GM19025 (cell line): ENCODE data around the gene APOH.
"Not testable (repeated sequence)": the region's sequence is repeated elsewhere in the genome, so short reads cannot be mapped to it uniquely, and the experiment has no call there.

Experiments
- ATAC-seq: cut with Tn5 transposase; IDR thresholded peaks from one replicate; pipeline ENCODE4 v1.9.1; 2021; ENCODE audit warnings: mild to moderate bottlenecking, low read depth, moderate library complexity; ENCODE audit not compliant: unreplicated experiment

Gene APOH, protein sequence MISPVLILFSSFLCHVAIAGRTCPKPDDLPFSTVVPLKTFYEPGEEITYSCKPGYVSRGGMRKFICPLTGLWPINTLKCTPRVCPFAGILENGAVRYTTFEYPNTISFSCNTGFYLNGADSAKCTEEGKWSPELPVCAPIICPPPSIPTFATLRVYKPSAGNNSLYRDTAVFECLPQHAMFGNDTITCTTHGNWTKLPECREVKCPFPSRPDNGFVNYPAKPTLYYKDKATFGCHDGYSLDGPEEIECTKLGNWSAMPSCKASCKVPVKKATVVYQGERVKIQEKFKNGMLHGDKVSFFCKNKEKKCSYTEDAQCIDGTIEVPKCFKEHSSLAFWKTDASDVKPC

DNA sequence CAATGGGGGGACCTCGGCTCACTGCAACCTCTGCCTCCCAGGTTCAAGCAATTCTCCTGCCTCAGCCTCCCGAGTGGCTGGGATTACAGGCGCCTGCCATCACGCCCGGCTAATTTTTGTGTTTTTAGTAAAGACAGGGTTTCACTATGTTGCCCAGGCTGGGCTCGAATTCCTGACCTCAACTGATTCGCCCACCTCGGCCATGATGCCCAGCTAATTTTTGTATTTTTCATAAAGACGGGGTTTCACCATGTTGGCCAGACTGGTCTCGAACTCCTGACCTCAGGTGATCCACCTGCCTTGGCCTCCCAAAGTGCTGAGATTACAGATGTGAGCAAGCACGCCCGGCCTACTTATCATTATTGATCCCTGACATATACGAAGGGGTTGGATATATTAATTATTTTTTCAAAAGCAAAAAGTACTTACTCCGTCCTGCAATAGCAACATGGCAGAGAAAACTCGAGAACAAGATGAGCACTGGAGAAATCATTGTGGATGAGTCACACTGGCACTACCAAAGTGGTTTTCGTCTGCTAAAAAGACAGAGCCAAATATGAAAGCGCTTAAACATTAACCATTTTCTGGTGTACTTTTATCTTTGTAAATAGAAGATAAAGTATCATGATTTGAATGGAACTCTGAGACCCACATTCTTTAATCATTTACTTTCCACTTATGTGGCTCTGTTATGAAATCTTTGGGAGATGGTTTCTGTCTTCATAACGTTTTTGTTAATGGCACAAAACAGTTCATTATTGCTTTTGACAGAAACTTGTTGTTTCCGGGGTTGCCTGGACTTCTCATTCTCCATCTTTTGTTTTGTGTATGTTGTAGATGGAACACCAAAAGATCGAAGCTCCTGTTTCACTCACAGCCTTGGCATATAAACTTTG, at the start of gene APOH:
TSS of gene APOH (minus strand) at position 529 of the 896 bp plus-strand sequence. CDS start at position 493, 36 bp downstream.
- ATAC-seq: no peak

DNA sequence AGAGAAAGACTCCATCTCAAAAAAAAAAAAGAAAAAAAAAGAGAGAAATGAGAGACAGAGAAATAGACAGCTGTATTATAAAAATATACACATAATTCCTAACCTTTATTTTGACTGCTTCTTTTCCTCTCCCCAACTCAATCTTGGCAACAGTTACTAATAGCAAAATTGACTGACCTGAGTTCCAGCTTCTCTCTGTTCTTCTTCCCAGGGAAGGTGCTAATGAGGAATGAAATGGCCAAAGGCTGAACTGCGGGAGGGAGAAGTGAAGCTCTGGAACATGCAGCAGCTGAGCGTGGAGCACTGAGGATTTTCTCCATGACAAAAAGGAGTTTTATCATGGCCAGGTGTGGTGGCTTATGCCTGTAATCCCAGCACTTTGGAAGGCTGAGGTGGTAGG, 48.0 kb upstream of the APOH start:
- ATAC-seq: no peak

DNA sequence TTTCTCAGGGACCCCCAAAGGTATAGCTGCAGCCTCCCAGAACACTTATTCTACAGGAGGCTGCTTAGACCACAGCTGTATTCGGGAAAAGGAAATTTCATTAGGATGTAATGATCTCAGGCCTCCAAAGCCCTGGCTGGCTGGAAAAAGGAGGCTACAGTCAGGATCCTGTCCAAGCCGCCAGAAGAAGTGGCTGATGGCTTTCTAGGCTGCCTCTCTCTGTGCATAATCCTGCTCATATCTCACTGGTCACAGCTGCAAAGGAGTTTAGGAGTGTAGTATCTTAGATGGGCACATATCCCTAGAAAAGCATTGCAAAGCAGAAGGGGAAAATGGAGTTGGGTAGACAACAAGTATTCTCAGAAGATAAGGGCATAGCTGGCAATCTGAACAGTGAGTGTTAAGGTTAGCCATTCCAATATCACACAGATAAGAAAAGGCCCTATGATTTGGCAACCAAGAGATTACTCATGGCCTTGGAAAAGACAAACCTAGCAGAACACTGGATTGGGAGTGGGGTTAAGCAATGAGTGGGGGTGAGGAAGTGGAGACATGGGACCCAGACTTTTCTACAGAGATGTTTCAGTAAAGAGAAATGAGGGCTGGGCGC, 47.2 kb upstream of the APOH start:
- no peak for ATAC-seq

DNA sequence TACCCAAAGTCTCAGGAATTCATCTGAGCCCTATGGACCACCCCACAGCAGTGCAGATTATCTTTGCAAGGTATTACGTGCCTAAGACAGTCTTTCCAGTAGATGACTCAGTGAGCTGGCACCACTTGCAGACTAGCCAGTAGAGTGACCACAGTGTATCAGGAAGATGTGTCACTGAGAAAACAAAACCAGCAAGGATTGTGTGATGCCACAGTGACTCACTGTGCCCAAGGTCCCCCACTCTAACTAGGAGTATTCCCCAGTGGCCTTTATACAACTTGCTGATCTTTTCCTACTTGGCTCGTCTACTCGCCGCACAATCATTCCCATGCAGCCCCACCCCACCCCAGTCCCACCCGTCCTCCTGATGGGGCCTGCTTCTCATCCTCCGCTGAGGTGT, 46.4 kb upstream of the APOH start:
- ATAC-seq: no peak

DNA sequence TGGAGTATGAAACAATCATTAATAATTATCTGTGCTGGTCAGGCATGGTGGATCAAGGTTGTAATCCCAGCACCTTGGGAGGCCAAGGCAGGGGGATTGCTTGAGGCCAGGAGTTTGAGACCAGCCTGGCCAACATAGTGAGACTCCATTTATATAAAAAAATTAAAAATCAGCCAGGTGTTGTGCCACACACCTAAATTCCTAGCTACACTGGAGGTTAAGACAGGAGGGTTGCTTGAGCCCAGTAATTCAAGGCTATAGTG, 44.3 kb upstream of the APOH start:
- no peak for ATAC-seq

DNA sequence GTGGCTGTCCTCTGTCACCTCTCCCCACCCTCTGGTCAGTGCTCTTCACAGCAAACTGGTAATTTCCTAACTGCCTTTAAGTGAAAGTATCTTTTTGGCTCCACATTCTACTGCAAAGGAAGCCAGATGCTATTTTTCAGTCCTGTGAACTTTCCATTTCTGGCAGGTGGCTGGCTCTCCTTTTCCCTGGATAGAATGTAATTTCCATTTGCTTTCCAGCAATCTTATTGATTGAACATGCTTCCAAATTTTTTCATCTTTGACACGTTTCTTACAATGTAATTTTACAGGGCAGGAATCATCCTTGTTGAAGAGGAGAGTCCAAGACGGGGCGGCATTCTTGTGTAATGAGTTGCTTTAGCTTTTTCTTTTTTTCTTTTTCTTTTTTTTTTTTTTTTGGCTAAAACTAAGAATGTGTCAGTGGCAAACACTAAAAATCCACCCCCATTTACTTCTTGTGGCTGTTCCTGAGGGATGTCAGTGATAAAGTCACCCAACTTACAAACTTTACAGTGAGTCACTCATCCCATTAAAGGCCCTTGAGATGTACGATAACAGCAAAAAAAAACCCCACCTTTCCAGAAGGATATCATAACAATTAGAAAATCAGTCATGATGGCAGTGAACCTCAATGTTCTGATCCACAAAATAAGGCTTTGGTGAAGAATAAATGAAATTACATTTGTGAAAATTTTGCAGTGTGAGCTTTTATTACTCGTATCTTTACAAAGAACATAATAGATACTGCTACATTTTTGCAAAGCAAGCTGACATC, 43.8 kb upstream of the APOH start:
- no peak for ATAC-seq

DNA sequence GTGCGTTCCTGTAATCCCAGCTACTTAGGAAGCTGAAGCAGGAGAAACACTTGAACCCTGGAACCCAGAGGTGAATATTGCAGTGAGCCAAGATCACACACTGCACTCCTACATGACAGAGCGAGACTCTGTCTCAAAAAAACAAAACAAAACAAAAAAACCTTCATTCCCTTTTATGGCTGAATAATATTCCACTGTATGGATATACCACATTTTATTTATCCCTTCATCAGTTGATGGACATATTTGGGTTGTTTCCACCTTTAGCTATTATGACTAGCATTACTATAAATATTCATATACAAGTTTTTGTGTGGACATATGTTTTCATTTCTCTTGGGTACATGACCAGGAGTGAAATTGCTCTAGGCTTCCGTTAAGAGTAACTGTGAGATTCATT, 42.3 kb upstream of the APOH start:
- ATAC-seq: no peak

DNA sequence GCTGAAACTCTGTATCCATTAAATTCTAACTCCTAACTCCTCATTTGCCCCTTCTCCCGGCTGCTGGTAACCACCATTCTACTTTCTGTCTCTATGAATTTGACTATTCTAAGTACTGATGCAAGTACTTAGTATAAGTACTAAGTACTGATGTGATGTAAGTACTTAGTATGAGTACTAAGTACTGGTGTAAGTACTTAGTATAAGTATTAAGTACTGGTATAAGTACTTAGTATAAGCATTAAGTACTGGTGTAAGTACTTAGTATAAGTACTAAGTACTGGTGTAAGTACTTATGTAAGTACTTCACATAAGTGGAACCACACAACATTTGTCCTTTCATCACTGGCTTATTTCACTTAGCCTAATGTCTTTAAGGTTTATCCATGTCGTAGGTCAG, 40.9 kb upstream of the APOH start:
- ATAC-seq: no peak

DNA sequence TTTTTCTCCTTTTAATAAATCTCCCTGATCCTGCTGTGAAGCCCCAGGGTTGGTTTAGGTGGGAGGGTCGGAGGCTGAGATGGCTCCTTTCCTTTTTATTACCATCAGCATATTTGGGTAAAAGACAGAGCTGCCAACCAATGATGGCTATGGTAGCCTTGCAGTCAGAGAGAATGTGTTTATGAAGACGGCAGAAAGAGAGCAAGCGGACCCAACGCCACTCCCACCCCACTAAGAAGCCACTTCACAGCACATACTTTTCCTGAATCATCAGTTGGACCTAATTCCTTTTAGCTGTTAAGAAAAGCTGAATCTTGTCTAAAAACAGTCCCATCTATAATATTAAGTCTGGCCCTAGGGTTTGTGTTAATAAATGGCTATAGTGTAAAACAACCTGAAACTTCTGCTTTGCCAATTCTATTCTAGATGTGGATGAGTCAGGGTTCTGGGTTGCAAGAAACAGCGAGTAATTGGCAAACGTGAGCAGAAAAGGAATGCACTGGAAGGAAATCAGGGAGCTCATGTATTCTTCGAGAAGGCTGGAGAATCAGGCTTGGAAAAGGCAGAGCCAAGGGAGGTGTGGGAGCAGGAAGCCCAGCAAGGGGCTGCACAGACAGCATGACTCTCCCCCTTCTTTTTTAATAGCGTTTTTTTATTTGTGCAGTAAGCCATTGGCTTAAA, 39.2 kb upstream of the APOH start:
- ATAC-seq: no peak

DNA sequence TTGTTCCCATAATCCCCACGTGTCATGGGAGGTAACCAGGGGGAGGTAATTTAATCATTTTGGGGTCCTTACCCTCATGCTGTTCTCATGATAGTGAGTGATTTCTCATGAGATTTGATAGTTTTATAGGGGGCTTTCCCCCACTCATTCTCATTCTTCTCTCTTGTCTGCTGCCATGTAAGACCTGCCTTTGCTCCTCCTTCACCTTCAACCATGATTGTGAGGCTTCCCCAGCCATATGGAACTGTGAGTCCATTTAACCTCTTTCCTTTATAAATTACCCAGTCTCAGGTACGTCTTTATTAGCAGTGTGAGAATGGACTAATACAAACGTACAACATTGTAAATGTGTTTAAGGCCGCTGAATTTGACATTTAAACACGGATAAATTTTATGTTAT, 35.5 kb upstream of the APOH start:
- no peak for ATAC-seq

DNA sequence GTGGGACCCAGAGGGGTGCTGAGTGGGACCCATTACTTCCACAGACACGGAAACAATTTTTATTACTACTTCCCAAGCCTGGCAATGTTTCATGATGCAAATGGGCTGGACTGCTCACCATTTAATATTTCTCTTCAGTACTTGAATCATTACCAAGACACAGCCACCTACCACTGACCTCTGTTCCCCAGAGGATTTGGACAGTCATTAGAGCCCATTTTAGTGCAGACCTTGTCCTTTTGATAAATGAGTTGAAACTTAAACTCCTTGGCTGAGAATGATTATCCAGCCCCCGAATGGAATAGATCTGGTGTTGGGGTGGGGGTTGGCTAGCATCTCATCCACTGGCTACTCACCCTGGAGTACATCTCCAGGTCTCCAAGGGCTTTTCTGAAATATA, 33.6 kb upstream of the APOH start:
- no peak for ATAC-seq

DNA sequence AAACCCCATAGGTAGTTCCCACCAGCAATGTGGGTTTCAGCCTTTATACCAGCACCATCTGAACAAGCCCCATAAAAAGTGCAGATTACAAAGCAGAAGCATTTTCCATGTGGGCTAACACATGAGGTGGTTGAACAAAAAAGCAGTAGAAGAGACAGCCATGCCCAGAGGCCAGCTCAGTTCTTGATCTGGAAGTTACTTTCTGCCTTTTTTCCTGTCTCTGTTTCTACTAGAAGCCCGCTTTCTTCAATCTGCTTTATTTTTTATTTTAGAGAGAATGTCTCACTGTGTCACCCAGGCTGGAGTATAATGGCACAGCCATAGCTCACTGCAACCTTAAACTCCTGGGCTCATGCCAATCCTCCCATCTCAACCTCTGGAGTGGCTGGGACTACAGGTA, 31.5 kb upstream of the APOH start:
- no peak for ATAC-seq

DNA sequence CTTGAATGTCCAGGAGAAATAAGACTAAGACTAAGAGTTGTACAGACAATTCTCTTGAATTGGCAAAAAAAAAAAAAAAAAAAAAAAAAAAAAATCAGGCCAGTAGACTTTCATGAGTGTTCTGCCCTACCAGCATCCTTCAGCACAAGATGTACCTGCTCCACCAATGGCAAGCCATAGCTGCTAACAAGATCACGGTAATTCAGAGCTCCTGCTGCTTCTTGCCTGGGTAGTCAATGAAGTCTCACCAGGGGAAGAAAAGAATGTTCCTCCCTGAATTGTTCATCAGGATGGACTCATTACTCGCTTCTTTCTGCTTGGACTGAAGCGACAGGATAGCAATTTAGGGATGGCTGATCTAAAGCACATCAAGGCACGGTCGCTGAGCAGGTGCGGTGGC, 31.1 kb upstream of the APOH start:
- ATAC-seq: no peak

DNA sequence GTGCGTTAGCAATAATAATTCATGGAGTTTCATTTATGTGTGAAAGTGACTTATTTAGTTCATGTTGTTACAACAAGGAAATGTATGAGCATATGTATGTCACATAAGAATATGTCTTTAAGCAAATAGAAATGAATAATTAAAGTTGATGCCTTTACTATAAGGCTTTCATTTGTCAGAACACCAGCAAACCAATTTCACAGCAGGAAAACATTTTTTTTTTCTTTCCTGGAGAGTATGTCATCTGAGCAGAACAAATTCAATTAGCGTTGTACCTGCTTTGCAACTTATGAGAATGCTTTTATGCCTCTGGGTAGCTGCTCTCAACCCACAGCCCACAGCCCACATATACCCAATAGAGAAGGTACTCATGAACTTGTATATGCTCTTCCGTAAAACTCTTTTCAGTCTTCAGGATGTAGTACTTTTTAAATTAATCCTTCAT, 26.3 kb upstream of the APOH start:
- no peak for ATAC-seq

DNA sequence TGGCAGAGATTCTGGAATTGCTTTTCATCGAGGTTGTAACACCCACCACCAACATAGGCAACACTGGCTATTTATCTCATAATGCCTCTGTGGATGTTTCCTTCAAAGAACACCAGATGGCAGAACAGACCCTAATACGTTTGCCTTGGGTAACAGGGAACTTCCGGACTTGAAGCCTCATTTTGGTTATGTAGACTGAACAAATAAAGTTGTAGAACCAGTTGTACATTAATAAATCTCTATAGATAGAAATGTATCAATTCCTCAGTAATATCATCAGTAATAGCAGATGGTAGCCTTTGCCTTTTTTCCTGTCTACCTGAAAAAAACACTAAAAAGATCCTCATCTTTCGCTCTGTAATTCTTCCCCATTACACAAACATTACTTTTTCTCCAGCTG, 25.9 kb upstream of the APOH start:
- no peak for ATAC-seq

DNA sequence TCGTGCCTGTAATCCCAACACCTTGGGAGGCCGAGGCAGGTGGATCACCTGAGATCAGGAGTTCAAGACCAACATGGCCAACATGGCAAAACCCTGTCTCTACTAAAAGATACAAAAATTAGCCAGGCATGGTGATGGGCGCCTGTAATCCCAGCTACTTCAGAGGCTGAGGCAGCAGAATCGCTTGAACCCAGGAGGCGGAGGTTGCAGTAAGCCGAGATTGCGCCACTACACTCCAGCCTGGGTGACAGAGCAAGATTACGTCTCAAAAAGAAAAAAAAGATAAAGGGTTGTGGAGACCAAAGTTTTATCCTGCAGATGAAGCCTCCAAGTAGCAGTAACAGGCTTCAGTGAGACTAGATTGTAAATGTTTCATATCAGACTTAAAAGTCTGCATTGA, 24.2 kb upstream of the APOH start:
- not testable (repeated sequence) for ATAC-seq

DNA sequence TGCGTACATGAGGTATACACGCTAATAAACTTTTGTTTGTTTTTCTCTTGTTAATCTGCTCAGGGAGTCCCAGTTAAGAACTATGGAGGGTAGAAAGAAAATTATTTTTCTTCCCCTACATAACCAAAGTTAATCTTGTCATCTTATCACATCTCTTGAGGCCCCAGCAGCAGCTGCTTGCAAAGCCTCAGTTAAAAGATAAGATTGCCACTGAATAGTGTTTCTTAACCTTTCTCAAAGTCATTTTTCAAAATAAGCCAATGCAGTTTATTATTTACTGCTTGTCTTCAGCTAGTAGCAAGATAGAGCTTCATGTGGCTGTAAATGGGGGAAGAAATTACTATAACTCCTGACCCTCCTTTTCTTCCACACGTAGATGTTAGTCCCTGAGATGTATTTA, 21.5 kb upstream of the APOH start:
- ATAC-seq: no peak

DNA sequence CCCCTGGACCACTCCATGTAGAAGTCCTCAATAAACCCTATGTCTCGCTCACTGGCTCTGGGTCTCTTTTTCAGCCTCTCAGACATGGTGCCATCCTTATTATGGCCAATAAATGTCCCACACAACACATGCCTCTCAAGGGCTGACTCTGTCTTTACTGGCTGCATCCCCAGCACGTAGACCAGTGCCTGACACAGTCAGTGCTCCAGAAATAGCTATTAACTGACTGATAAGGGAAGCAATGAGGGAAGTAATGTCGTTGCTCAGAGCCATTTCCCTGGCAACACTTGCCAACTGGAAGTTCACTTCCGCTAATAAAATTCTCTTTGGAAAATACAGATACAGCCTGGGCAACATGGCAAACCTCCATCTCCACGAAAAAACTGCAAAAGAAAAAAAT, 19.1 kb upstream of the APOH start:
- no peak for ATAC-seq

DNA sequence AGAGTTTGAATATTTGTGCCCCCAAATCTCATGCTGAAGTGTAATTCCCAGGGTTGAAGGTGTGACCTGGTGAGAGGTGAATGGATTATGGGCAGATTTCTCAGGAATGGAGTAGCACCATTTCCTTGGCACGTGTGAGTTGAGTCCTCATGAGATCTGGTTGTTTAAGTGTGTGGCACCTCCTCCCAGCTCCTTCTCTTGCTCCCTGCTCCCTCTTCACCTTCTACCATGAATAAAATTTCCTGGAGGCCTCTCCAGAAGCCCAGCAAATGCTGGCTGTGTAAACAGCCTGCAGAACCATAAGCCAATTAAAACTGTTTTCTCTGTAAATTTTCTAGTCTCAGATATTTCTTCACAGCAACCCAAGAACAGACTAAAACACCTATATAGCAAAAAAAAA, 12.6 kb upstream of the APOH start:
- no peak for ATAC-seq

DNA sequence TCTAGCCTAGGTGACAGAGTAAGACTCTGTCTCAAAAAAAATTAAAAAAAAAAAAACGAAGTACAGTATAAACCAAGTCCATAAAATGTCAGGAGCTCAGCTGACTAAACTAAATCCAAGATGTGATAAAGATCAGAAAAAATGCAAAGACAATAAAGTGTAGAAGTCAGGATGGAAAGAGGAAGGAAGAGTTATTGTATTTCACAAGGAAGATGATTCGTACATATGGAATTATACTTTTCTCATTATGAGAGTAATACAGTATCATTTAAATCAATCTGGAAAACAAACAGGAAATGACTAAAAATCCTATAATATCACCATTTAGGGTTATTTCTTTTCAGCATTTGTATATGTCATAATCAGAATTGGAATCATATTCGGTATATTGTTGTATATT, 11.4 kb upstream of the APOH start:
- no peak for ATAC-seq
